OCI-LY1 (cell line): ENCODE results near the gene TNNT2.

Experiments
- CTCF ChIP-seq: fragments of 200-600 bp; sonication (generic), shearing (Covaris generic); IDR thresholded peaks from 2 replicates; pipeline ENCODE4 v1.5.1; 2017; ENCODE audit warnings: mild to moderate bottlenecking, antibody characterized with exemption, low read length, moderate library complexity, mixed read lengths
- EZH2 ChIP-seq: fragments of 200-600 bp; sonication (generic), shearing (Covaris generic); IDR thresholded peaks from 2 replicates; pipeline ENCODE4 v1.8.0; 2017; ENCODE audit warnings: borderline replicate concordance, mixed run types, mild to moderate bottlenecking, antibody characterized with exemption, low read length, moderate library complexity, mixed read lengths

DNA sequence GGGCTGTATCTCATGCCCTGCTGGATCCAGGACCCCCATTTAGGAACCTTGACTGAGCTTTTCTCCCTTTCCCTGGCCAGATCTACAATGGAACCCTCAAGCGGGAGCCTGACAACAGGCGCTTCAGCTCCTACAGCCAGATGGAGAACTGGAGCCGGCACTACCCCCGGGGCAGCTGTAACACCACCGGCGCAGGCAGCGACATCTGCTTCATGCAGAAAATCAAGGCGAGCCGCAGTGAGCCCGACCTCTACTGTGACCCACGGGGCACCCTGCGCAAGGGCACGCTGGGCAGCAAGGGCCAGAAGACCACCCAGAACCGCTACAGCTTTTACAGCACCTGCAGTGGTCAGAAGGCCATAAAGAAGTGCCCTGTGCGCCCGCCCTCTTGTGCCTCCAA lies 64.4 kb downstream of the TNNT2 start:
- TF ChIP-seq CTCF (no peak), EZH2 (no peak)
